K562 (cell line): ENCODE measurements around the gene ZFAND3. TPM values are rescaled to one million over a fixed set of nuclear protein-coding genes. Genes with fewer than 3 reads are reported as not detected.

ENCODE experiments used
- ATAC-seq: fragments of 200-7000 bp; cut with Tn5 transposase; 3 replicates; pipeline ENCODE4 v1.9.1; 2020; ENCODE audit warnings: moderate library complexity
- BruUV-seq: library from RNA; stranded (reverse); fragments of 400-500 nt; replicated peaks from 2 replicates; lab custom pipeline; 2021; lab: Mats Ljungman, UMichigan
- CTCF ChIA-PET: fragments of 300-600 bp; formaldehyde crosslinking; extraction: SDS; loops from one replicate; lab custom pipeline; 2021; ENCODE audit warnings: low intra/inter-chr PET ratio; lab: Yijun Ruan, JAX
- POLR2A ChIA-PET: fragments of 300-600, 350-650 bp; sonication (Branson Sonifier 250); formaldehyde crosslinking; extraction: SDS; loops from one replicate; lab custom pipeline; 2021; ENCODE audit warnings: antibody characterized with exemption, inconsistent platforms; lab: Yijun Ruan, JAX
- DNase-seq, 4 experiments: peaks; one replicate each; pipeline versions ENCODE4 v3.0.0 to v3.0.0-alpha.2; 2011 to 2018; ENCODE audit warnings: low spot score in 3 of 4, mixed read lengths in 3 of 4; ENCODE audit errors: extremely low read depth in 1 of 4
- FAIRE-seq: peaks from 2 replicates; lab custom pipeline; 2011; peaks lifted over from hg19 to GRCh38; lab: Jason Lieb, UNC
- H2AFZ ChIP-seq: 2 replicates; pipeline ENCODE4 v1.6.0; 2011; ENCODE audit warnings: low read depth, low read length, control low read depth, inconsistent platforms
- H3K27ac ChIP-seq: fragments of 200-600 bp; 3 replicates; pipeline ENCODE4 v1.8.0; 2011; ENCODE audit warnings: low read depth, mild to moderate bottlenecking, control low read depth, inconsistent platforms, low read length, moderate library complexity, mixed read lengths; ENCODE audit errors: extremely low read depth
- H3K27me3 ChIP-seq, 2 experiments: fragments of 300-600 bp in 1 of 2; 2 replicates in 1 of 2; 3 replicates in 1 of 2; pipeline versions ENCODE4 v1.6.0 to v1.8.0; 2011; ENCODE audit warnings: inconsistent platforms in 2 of 2, low read length in 2 of 2, mild to moderate bottlenecking in 1 of 2, mixed read lengths in 1 of 2, moderate library complexity in 1 of 2; ENCODE audit not compliant: control insufficient read depth in 2 of 2, insufficient read depth in 2 of 2
- H3K36me3 ChIP-seq: fragments of 300-600 bp; 3 replicates; pipeline ENCODE4 v1.8.0; 2011; ENCODE audit warnings: mild to moderate bottlenecking, low read length, inconsistent platforms; ENCODE audit not compliant: control insufficient read depth, insufficient read depth
- H3K4me1 ChIP-seq, 2 experiments: fragments of 200-600 bp in 1 of 2; replicated peaks in 1 of 2; 2 replicates in 1 of 2; 3 replicates in 1 of 2; pipeline versions ENCODE4 v1.5.1 to v1.8.0; 2011; ENCODE audit warnings: inconsistent platforms in 2 of 2, low read length in 2 of 2, mild to moderate bottlenecking in 1 of 2, mixed read lengths in 1 of 2, moderate library complexity in 1 of 2; ENCODE audit not compliant: control insufficient read depth in 2 of 2, insufficient read depth in 2 of 2
- H3K4me2 ChIP-seq: 2 replicates; pipeline ENCODE4 v1.6.1; 2011; ENCODE audit warnings: low read length, control low read depth, inconsistent platforms, mixed read lengths; ENCODE audit not compliant: insufficient read depth
- H3K4me3 ChIP-seq: fragments of 200-600 bp; sonication (generic), shearing (Covaris generic); 2 replicates; pipeline ENCODE4 v1.5.1; 2016; ENCODE audit warnings: control low read depth, inconsistent platforms
- H3K79me2 ChIP-seq: fragments of 200-600 bp; 3 replicates; pipeline ENCODE4 v1.8.0; 2011; ENCODE audit warnings: low read length, inconsistent platforms; ENCODE audit not compliant: control insufficient read depth, insufficient read depth
- H3K9ac ChIP-seq, 2 experiments: 2 replicates each; pipeline versions ENCODE4 v1.6.0 to v1.6.1; 2011; ENCODE audit warnings: low read depth in 2 of 2, low read length in 2 of 2, control low read depth in 1 of 2, inconsistent platforms in 1 of 2, mild to moderate bottlenecking in 1 of 2, mixed read lengths in 1 of 2; ENCODE audit not compliant: insufficient read depth in 1 of 2
- H3K9me1 ChIP-seq: one replicate; pipeline ENCODE4 v1.6.0; 2011; ENCODE audit warnings: inconsistent platforms, mild to moderate bottlenecking, low read length, moderate library complexity; ENCODE audit not compliant: control insufficient read depth, insufficient read depth
- H3K9me3 ChIP-seq: replicated peaks from 2 replicates; pipeline ENCODE4 v1.5.1; 2011; ENCODE audit warnings: low read depth, low read length, inconsistent platforms; ENCODE audit not compliant: control insufficient read depth, insufficient read depth
- H4K20me1 ChIP-seq: replicated peaks from 2 replicates; pipeline ENCODE4 v1.6.1; 2011; ENCODE audit warnings: low read length, inconsistent platforms, mixed read lengths; ENCODE audit not compliant: control insufficient read depth, insufficient read depth
- CBX1 ChIP-seq: sonication (generic); IDR thresholded peaks from 2 replicates; pipeline ENCODE4 v1.6.1; 2016; ENCODE audit warnings: antibody characterized with exemption, low read depth, mild to moderate bottlenecking
- CHCHD3 ChIP-seq: fragments of 250-450 bp; sonication (Bioruptor Pico); IDR thresholded peaks from 2 replicates; pipeline ENCODE4 v2.1.2; 2022; ENCODE audit warnings: mild to moderate bottlenecking
- CUX1 ChIP-seq: fragments of 200-800 bp; sonication (Bioruptor generic); IDR thresholded peaks from 2 replicates; pipeline ENCODE4 v1.6.1; 2016; ENCODE audit warnings: missing genetic modification characterization, missing compliant biosample characterization
- DPF2 ChIP-seq: fragments of 450-650 bp; IDR thresholded peaks from 2 replicates; pipeline ENCODE4 v1.6.1; 2016
- EHMT2 ChIP-seq: fragments of 450-650 bp; IDR thresholded peaks from 2 replicates; pipeline ENCODE4 v1.6.1; 2018; ENCODE audit warnings: antibody characterized with exemption
- HBP1 ChIP-seq: fragments of 450-650 bp; formaldehyde crosslinking; IDR thresholded peaks from 2 replicates; pipeline ENCODE4 v1.4.0; 2022; ENCODE audit warnings: missing genetic modification characterization
- KHSRP ChIP-seq: fragments of 450-650 bp; IDR thresholded peaks from 2 replicates; pipeline ENCODE4 v1.6.1; 2017
- XRCC5 ChIP-seq: fragments of 200-400 bp; formaldehyde crosslinking; IDR thresholded peaks from 2 replicates; pipeline ENCODE4 v1.6.1; 2017; ENCODE audit warnings: low read depth, mild to moderate bottlenecking, low read length
- ZFP36 ChIP-seq: fragments of 150-350 bp; IDR thresholded peaks from 2 replicates; pipeline ENCODE4 v1.6.1; 2018; ENCODE audit warnings: low read length, low read depth; ENCODE audit not compliant: partially characterized antibody
- ZNF398 ChIP-seq: fragments of 250-450 bp; sonication (Bioruptor Pico); IDR thresholded peaks from 2 replicates; pipeline ENCODE4 v1.8.0; 2021; ENCODE audit warnings: moderate library complexity, mild to moderate bottlenecking, inconsistent platforms
- WGBS: fragments of 100-300 bp; shearing (Covaris generic); methylation state at CpG from one replicate; pipeline ENCODE4 v1.1.6; 2016; ENCODE audit warnings: low coverage, mixed read lengths; ENCODE audit not compliant: insufficient coverage; ENCODE audit errors: missing lambda C conversion rate; 5-methylcytosine and 5-hydroxymethylcytosine counted together
- in situ Hi-C: fragments of 300-500 bp; cut with MboI; formaldehyde crosslinking; loops from 4 replicates; pipeline ENCODE4 v1.15.0; 2018; ENCODE audit warnings: inconsistent platforms, mixed read lengths
- intact Hi-C: fragments of 100-400 bp; cut with micrococcal nuclease; formaldehyde crosslinking; loops from 2 replicates; pipeline ENCODE4 v1.14.2; 2022
- polyA plus RNA-seq, 8 experiments: library from polyadenylated mRNA; depleted of rRNA in 4 of 8; stranded (reverse) in 5 of 8; unstranded in 3 of 8; fragments of >200 nt; fragmentation: Nextera tagmentation in 2 of 8; fragmentation: Illumina TruSeq in 1 of 8; extraction: Ambion mirVana in 2 of 8; extraction: Trizol in 1 of 8; gene quantifications; 2 replicates each; pipeline versions ENCODE4 v1.2.1 to v1.2.3, GENCODE V29; 2011 to 2014; ENCODE audit warnings: inconsistent platforms in 1 of 8, missing spikeins in 1 of 8
- total RNA-seq, 7 experiments: library from RNA; depleted of rRNA in 6 of 7; stranded (reverse); fragments of >200 nt in 6 of 7; fragmentation: Illumina TruSeq in 2 of 7; extraction: Trizol in 2 of 7; gene quantifications; 2 replicates each; pipeline versions ENCODE4 v1.2.1 to v1.2.3, GENCODE V29; 2011 to 2021; ENCODE audit warnings: low replicate concordance in 1 of 7
- TF ChIP-seq, protein P1 (sequence below): conservative IDR thresholded peaks from 2 replicates; pipeline ENCODE4 v1.6.1; 2011; ENCODE audit warnings: low read depth, mild to moderate bottlenecking, low read length; ENCODE audit not compliant: control insufficient read depth

The ZFAND3 gene
- total and polyA plus RNA-seq, 9 of the 15 experiments (the other 6 are each of a cell fraction or from before 2014, with no cell fraction given), result 0.81 to 26.6 (median 11.8) TPM

- no peak for ATAC-seq
- CTCF ChIA-PET, result no interaction called here
- H3K4me2 ChIP-seq, result no peak overlapping the region
- intact Hi-C loops, result no loop called here
- FAIRE-seq, result peak; percentile 23
- H3K27me3 ChIP-seq, result no peaks in the 10 kb centered on the region
- POLR2A ChIA-PET, result no interaction called here
- H3K9ac ChIP-seq, result no peak overlapping the region
- no peaks in the 10 kb centered on the region for H3K36me3 ChIP-seq
- TF ChIP-seq CBX1, result no peak
- TF ChIP-seq, protein P1, sequence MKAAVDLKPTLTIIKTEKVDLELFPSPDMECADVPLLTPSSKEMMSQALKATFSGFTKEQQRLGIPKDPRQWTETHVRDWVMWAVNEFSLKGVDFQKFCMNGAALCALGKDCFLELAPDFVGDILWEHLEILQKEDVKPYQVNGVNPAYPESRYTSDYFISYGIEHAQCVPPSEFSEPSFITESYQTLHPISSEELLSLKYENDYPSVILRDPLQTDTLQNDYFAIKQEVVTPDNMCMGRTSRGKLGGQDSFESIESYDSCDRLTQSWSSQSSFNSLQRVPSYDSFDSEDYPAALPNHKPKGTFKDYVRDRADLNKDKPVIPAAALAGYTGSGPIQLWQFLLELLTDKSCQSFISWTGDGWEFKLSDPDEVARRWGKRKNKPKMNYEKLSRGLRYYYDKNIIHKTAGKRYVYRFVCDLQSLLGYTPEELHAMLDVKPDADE, result no peak
- no peak for TF ChIP-seq HBP1 (CRISPR knock-in tag)
- TF ChIP-seq ZFP36, result no peak
- TF ChIP-seq XRCC5, result no peak
- no peak for TF ChIP-seq ZNF398 (CRISPR knock-in tag)
- no peak for TF ChIP-seq CUX1 (CRISPR knock-in tag)
- no peak for TF ChIP-seq CHCHD3 (CRISPR knock-in tag)
- no peak for TF ChIP-seq DPF2
- no peak for TF ChIP-seq EHMT2
- TF ChIP-seq KHSRP, result no peak
- TF ChIP-seq, all 486 proteins: peak for 0
- no peak for DNase-seq
- H3K79me2 ChIP-seq, result peaks cover 22% of the 10 kb centered on the region; the same call in 1 of the 3 replicates
- no peak overlapping the region for H2AFZ ChIP-seq
- no peak overlapping the region for H3K27ac ChIP-seq
- BruUV-seq, result no TSS peak
- no peaks in the 10 kb centered on the region; a peak in 1 of 5 replicates for H3K4me1 ChIP-seq
- H3K9me1 ChIP-seq, result no peaks in the 10 kb centered on the region
- 73% methylated on average over 5 of the region's 5 CpGs for WGBS
- H3K9me3 ChIP-seq, result peaks cover 4% of the 10 kb centered on the region; the same call in 1 of the 2 replicates
- in situ Hi-C loops, result no loop called here
- H3K4me3 ChIP-seq, result no peak overlapping the region
- H4K20me1 ChIP-seq, result no peaks in the 10 kb centered on the region; the same call in none of the 2 replicates
Measured at GRCh38 chr6:37979392-37980221, 160.1 kb downstream of the ZFAND3 start.
